ENCODE data around the gene ESYT2.

- TF ChIP-seq CTCF (IDR thresholded peaks at IDR 0.05 in 2 of 3, conservative IDR thresholded peaks at IDR 0.05 in 1 of 3; ENCODE audit: insufficient read depth in 2 of 3, low read depth in 1 of 3, low read length in 3 of 3) (no peak), REST (IDR thresholded peaks at IDR 0.05; ENCODE audit: borderline replicate concordance) (no peak), REST (CRISPR knock-in tag; IDR thresholded peaks at IDR 0.05; ENCODE audit: low read depth) (no peak), USF2 (CRISPR knock-in tag; IDR thresholded peaks at IDR 0.05) (no peak), RAD21 (CRISPR knock-in tag; conservative IDR thresholded peaks at IDR 0.05 in 1 of 2, IDR thresholded peaks at IDR 0.05 in 1 of 2) (no peak), ARID4B (CRISPR knock-in tag; IDR thresholded peaks at IDR 0.05) (no peak), PCBP2 (IDR thresholded peaks at IDR 0.05; ENCODE audit: low read depth, low read length, poor library complexity, severe bottlenecking) (no peak), ZNF408 (CRISPR knock-in tag; IDR thresholded peaks at IDR 0.05; ENCODE audit: low read depth) (no peak), ESRRB (CRISPR knock-in tag; IDR thresholded peaks at IDR 0.05; ENCODE audit: borderline replicate concordance) (no peak), SMC3 (conservative IDR thresholded peaks at IDR 0.05; ENCODE audit: insufficient read depth, low read depth, low read length) (no peak), CEBPZ (IDR thresholded peaks at IDR 0.05; ENCODE audit: borderline replicate concordance, low read depth, low read length) (no peak), MYC (IDR thresholded peaks at IDR 0.05; ENCODE audit: low read depth, low read length) (no peak), MYC (CRISPR knock-in tag; IDR thresholded peaks at IDR 0.05; ENCODE audit: borderline replicate concordance, low read depth) (no peak)
Observed at GRCh38 chr7:158876984-158877383, 47.7 kb upstream of the ESYT2 start.

All from K562 (cell line).